Measurements from ENCODE around the gene POU3F3.

POU3F3 gene

DNA sequence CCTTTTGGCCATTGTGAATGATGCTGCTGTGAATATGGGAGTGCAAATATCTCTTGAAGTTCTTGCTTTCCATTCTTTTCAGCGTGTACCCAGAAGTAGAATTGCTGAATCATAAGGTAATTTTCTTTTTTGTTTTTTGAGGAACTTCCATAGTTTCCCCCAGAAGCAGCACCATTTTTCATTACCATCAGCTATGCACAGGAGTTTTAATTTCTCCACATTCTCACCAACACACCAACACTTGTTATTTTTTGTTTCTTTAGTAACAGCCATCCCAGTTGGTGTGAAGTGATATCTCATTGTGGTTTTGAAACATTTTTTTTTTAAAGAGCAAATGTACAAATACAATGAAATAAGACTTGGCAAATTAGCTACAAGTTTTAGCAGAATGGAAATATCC, 21.3 kb downstream of the POU3F3 start:
- no peak for DNase-seq (ENCODE audit: low read depth)

DNA sequence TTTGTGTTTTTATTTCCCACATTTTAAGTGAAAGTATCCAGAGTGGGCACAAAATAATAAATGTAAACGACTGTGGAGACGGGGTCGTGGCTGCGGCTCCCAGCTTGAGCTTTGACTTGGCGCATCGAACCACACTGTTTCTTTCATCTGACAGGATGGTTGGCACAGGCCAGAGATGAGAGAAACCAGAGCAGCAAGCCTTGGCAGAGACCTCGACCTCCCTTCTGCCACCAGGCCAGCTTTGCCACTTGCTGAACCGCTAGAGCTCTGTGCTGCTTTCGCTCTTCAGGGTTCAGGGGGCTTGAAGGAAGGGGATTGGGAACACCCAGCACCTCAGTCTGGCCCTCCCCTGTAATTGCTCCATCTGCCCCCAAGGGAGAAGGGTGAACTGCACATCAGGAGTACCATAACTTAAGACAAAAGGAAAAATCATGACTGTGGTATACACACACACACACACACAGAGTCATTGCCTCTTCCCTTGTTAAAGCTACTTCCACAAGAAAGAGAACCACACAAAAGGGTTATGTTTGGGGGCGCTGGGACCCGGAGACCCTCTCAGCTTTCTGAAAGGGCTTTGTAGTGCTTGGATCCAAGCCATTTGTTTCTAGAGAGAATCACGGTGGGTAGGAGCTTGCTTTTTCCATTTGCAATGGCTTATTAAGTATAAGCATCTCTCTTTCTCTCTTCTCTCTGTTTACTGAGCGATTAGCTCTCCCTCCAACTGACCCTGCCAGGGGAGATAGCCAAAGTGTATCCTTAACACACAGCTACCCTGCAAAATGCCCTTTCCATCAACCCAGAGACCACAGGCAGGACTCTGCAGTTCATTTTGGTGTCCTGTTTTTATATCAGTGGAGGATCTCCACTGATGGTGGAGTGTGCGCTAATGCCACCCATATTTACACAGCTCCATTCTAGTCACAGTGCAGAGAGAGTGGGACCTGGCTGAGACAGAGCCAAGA, 23.0 kb downstream of the POU3F3 start:
- no peak for DNase-seq (ENCODE audit: low read depth)

DNA sequence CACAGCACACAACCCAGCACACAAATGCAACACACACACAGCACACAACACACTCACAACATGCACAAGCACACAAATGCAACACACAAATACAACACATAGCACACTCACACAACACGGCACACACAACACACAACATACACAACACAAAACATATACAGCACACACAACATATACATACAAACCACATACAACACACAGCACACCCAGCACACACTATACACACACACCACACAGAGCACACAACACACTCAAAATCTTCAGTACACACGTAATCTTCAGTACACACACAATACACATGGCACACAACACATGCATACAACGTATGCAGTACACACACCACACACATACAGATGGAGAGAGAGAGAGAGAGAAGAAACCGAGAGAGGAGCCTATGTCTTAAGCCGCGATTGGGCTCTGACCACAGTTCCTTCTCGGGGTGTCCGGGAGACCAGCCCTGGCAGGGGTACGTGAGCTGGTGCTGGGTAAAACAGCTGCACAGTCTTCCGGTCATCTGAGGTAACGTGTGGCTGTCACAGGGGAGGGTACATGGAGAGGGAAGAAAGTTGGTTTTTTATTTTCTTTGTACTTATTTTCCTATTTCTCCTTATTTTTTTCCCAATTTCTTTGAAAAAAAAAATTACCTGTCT, 25.1 kb downstream of the POU3F3 start:
- no peak for DNase-seq (ENCODE audit: low read depth)

DNA sequence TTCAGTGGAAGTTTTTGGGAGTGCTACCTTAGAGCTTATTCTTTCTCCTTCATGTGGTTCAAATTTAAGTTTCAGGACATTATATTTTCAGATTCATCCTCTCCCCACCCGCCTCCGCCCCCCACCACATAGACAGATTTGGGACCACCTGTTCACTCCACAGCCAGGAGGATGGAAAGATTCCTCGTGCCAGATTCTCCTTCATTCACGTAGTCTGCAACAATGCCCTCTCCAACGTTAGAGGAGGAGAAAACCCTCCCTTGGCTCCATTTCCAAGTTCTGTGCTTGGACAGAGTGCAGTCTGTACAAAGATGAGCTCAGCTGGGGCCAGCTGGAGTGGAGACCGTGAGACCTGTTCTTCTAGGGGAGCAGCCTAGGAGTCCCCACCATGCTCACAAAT, 26.2 kb downstream of the POU3F3 start:
- no peak for DNase-seq (ENCODE audit: low read depth)

DNA sequence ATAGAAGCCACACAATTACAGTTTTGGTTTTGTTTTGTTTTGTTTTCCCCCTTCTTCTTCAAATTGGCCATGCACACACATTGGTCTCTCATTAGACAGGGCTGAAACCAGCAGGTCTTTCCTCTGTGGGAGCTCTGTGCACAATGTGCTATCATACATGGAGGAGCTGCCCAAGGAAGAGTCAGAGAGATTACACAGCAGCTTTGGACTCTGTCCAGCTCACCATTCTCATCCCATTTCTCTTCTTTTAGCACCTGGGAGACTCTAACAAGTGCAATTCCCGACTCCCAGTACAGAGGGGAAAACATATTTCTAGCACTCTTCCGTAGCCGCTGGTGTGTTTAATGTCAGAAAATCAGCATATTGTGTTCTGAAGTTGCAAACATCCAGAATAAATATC, 29.4 kb downstream of the POU3F3 start:
- DNase-seq (ENCODE audit: low read depth), result no peak

DNA sequence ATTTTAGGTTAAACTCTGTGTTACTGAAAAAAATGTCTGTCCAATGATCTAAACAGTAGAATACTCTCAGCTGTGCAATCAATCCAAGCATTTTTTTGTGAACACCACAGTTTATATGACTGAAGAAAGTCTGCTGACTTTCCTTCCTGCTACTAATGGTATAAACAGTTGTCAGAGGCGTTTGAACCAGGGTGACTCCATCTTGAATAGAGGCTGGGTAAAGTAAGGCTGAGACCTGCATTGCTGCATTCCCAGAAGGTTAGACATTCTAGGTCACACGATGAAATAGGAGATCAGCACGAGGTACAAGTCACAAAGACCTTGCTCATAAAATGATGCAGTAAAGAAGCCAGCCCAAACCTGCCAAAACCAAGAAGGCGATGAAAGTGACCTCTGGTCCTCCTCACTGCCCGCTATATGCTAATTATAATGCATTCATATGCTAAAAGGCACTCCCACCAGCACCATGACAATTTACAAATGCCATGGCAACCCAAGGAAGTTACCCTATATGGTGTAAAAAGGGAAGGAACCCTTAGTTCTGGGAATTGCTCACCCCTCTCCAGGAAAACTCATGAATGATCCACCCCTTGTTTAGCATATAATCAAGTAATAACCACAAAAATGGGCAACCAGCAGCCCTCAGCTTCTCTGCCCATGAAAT, 31.3 kb downstream of the POU3F3 start:
- no peak for DNase-seq (ENCODE audit: low read depth)

DNA sequence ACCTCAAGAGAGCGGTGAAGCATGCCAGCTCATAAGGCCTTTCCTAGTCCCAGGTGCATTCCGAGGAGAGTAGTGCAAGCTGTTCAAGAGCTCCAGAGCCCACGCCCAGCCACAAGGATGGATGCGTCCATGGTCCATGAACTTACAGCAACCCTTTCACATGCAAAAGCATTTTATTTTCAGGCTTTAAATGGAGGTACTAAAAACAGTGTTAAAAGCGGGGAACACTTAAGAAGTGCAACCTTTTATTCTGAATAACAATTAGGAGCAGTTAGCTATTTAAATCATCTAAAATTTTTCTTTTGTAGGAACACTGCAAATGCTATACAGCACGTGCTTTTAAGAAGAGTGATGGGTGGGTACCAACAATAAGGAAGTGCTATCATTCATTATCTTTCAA, 33.8 kb downstream of the POU3F3 start:
- DNase-seq (ENCODE audit: low read depth), result no peak

DNA sequence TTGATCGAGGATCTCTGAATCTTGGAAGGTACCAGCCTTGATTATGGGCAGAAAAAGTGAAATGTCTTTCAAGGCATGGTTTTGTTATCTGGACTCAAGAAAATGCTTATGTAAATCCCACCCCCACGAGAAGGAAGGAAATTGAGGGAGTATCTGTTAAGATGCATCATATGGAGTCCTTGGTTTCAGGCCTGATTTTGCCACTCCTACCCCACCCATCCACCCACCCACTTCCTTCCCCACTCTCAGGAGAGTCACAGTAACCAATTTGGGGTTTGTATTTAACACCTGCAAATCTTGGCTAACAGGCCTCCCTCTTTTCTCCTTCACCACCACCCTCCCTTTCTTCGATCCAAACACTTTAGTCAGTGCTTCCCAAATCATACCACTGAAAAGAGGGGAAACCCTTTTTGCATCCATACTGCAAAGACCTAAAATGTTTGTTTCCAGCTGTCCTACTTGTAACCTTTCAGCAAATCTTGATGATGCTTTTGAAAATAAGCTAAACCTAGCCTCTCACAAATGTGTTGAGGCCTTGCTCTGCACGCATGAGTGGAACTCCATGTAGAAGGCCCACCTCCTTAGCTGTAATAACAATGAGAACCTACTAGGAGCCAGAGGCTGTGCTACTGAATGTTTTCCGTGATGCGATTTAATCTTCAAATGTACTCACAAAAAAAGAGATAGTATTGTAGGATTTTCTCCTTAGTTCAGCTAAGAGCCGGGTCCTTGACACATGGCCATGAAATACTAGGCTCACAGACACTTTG, 34.8 kb downstream of the POU3F3 start:
- DNase-seq (ENCODE audit: low read depth), result no peak

DNA sequence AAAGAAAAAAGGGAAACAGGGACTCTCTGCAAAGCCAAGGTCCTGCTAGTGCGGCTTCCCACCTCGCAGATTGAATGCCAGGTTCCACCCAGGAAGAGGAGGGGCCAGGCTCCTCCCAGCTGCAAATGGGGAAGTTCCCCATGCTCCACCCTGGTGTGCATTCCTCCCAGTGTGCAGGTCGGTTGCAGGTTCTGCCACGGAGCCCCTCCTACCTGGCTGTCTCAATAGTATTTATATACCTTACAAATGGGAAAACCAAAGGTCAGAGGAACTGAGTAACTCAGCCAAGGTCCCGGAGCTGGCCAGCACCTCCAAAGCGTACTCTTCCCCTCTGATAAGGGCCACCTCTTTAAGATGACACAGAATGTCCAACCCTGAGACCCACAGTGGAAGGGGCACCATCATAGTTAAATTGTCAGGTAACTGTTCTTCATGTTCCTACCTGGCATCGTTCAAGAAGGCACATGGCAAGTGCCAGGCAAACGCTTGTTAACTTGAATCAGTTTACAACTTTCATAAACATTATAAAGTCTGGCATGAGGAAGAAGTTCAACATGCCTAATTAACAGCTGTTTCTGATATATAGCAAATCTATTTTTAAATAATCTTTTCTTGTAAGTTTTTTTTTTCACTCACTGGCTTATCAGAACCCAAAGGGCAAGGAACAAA, 35.5 kb downstream of the POU3F3 start:
- DNase-seq (ENCODE audit: low read depth), result no peak

DNA sequence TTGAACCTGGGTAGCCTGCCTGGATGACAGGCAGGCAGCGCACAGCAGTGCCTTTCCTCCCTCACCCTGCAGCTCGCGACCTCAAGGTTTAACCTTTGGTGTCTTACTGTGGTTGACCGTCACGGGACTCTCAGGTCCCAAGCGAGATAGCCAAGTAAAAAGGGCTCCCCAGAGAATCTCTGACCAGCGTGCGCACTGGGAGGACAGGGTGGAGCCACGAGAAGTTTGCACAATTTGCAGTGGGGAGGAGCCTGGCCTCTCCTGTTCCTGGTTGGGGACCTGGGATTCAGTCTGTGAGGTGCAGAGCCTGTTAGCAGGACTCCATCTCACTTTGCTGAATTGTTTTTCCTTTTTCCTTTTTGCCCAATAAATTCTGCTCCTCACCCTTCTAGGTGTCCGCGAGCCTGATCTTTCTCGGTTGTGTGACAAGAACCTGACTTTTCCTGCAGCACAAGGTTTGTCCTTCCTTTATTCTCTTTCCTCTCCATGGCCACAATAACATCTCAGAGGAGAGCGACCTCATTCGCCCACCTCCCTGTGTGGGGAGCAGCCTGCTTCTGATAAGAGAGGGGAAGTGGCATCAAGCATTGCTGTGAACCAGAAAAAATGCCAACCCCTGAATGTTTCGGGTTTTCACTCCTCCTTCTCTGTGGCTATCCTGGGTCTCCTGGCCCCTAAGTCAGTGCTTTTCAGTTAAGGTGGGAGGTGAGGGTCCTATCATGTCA, 36.2 kb downstream of the POU3F3 start:
- no peak for DNase-seq (ENCODE audit: low read depth)

DNA sequence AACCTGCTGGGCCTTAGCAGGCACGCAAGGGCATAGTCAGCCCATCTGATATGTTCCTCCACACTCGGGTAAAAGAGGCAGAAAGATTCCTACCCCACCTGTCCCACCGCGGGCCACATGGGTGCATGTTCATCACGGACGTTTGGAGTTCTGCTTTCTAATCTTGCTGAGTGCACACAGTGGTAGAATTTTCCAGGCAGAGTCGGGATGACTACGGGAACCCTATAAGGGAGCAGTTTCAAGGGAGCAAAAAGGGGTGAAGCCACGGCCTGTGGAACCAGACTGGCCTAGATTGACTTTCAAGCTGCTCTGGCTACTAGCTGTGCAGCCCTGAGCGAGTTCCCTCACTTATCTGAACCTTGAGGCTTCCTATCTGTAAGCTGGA, 36.8 kb downstream of the POU3F3 start:
- DNase-seq (ENCODE audit: low read depth), result no peak

DNA sequence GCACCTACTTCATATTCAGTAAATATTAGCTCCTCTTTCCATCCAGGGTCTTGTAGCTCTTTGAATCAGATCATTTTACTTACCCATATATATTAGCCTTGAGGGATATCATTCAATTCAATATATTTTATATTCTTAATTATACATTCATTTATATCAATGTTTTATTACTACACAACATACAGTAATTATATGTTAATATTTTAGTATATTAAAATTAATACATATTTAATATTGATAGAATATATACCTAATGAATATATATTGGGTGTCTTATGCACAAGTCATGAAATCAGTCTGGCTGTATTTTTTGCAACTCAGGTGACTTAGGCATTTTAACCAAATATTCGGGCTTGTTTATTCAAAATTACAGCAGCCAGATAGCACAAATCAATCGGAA, 37.2 kb downstream of the POU3F3 start:
- DNase-seq (ENCODE audit: low read depth), result no peak

DNA sequence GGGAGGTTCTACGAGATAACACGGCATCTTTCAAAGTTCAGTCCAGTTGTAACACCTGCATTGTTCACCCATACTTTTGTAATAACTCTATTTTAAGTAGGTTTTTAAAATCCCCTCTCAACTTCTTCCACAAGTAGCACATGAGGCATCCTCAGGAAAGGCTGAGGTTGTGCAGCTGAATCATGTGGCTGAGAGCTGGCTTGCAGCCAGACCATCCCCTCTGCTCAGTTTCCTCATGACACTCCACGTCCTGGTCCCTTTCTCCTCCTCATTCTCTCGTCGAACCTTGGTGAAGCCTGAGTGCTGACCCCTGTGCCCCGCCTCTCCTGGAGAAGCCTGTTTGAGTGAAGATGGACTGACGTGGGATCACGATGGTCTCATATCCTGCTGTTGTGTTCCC, 42.5 kb downstream of the POU3F3 start:
- DNase-seq (ENCODE audit: low read depth), result no peak

DNA sequence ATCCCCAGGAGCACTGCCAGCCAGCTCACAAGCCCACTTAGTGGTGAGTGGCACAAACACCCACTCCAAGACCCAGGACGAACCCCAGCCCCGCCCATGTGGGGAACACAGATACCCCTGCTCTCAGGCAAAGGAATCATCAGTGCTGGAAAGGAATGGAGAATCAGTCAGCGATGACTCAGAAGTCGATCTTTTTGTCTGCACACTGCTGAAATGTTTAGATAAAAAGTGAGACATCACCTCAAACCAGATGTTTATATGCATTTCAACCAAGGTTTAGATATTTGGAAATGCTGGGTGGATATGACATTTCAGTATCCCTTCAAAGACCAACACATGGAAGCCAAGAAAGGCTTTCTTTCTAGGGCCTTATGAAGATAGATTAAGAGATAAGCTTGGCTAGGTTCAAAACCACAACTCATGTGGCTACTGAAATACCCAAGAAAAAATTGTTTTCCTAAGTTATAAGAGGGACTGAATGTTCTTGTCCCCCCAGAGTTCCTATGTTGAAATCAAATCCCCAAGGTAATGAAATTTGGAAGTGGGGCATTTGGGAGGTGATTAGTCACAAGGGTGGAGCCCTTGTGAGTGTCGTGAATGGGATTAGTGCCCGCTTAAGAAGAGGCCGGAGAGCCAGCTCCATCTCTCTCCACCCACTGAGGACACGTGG, 43.7 kb downstream of the POU3F3 start:
- DNase-seq (ENCODE audit: low read depth), result no peak

DNA sequence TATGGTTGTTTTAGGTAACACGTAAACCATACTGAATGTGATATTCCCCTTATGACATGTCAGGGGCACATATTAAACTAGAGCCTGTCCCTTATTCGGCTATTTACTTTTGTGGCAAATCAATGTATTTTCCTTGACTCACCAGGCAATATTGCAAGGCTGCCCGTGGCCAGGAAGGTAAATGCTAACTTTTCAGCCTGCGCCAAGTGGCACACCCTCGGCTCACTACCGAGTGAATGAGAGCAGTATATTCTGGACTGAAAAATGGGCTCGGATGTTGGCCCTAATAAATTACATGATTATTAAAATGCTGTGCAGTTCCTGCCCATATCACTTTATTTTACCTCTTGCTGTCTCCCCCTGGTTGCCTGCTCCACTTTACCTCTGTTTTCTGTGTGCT, 46.7 kb downstream of the POU3F3 start:
- no peak for DNase-seq (ENCODE audit: low read depth)

DNA sequence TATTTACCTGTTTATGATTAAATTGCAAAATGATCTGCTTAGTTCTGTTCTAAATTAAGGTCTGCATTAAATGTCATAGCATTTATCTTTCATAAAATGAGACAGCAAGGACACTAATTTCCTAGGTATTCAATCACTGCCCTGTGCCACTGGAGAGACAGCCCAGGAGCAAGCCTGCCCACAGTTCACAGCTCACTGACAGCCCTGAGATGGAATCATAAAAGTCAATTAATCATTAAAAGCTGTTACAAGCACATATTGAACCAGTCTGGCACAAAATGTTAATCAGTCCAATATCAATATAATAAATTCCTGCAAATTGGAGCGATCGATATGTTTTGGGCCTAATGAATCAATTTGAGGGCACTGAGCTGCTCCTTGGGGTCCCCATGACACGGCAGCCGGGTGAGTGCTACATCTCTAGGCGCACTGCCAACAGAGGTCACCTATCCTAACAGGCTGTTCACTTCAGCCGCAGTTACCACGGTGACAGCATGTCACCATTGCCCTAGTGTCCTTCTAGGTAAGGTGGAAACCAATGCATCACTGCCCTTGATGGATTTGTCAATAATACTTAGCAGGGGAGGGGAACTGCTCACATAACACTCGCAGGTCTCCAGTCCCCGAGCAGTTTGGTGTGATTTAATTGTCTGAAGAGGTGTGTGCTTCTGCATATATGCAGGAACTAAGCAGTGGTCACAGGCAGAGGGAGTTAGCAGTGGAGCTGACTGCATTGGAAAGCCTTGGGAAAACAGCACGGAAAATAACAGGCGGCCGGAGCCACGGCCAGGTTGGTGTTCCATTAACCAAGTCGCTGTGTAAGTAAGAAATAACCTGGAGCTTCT, 47.3 kb downstream of the POU3F3 start:
- no peak for DNase-seq (ENCODE audit: low read depth)

DNA sequence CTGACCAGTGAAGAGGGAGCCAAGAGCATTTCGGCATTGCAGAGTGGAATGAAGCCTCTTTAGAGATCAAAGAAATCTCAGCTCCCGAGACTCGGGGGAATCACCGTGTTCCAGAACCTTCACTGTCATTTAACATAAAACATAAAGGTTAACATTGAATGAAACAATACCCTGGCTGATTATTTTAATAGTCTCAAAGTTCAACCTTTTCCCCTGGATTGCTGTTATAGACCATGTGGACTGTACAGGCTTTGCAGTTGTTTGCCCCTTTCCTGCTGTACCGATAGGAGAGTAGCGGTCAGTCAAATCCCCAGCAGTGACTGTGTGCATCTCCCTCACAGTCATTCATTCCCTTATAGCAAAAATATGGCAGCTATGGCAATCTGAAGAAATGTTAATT, 48.4 kb downstream of the POU3F3 start:
- DNase-seq (ENCODE audit: low read depth), result no peak
